HFFc6 (cell line): ENCODE measurements around the gene ZNF521. TPM values are rescaled to one million over a fixed set of nuclear protein-coding genes. Genes with fewer than 3 reads are reported as not detected.

ENCODE experiments used
- DNase-seq: peaks from one replicate; pipeline ENCODE4 v3.0.0-alpha.2; 2018
- H3K27ac Mint-ChIP-seq: 2 replicates; pipeline ENCODE4 v1.8.0; 2020; ENCODE audit warnings: mild to moderate bottlenecking, mixed read lengths
- H3K27me3 Mint-ChIP-seq: 2 replicates; pipeline ENCODE4 v1.8.0; 2021; ENCODE audit warnings: mild to moderate bottlenecking, moderate library complexity, mixed read lengths; ENCODE audit not compliant: insufficient read depth
- H3K36me3 Mint-ChIP-seq: 2 replicates; pipeline ENCODE4 v1.8.0; 2021; ENCODE audit warnings: low read depth, mixed read lengths
- H3K4me1 Mint-ChIP-seq: 2 replicates; pipeline ENCODE4 v1.8.0; 2020; ENCODE audit warnings: low read depth, mixed read lengths
- H3K4me3 Mint-ChIP-seq: 2 replicates; pipeline ENCODE4 v1.8.0; 2020; ENCODE audit warnings: mild to moderate bottlenecking, moderate library complexity, mixed read lengths
- H3K9me3 Mint-ChIP-seq: 2 replicates; pipeline ENCODE4 v1.8.0; 2020; ENCODE audit warnings: mild to moderate bottlenecking, mixed read lengths
- total RNA-seq, 6 experiments: library from RNA; stranded (reverse); fragmentation: NEBNext Ultra II Directional; extraction: Animal tissue kit (Norgen Biotek cat#: 25700); gene quantifications; 2 replicates in 1 of 6; 3 replicates in 5 of 6; pipeline ENCODE4 v1.2.3, GENCODE V29; 2021
- TF ChIP-seq, protein P1 (sequence below): fragments of 200-600 bp; sonication (generic); IDR thresholded peaks from 2 replicates; pipeline ENCODE4 v1.5.0; 2021; ENCODE audit warnings: antibody characterized with exemption, mild to moderate bottlenecking

The ZNF521 gene
- total RNA-seq, 6 experiments from 2014 or later = 0.27 to 5.3 (median 0.84) TPM

DNA sequence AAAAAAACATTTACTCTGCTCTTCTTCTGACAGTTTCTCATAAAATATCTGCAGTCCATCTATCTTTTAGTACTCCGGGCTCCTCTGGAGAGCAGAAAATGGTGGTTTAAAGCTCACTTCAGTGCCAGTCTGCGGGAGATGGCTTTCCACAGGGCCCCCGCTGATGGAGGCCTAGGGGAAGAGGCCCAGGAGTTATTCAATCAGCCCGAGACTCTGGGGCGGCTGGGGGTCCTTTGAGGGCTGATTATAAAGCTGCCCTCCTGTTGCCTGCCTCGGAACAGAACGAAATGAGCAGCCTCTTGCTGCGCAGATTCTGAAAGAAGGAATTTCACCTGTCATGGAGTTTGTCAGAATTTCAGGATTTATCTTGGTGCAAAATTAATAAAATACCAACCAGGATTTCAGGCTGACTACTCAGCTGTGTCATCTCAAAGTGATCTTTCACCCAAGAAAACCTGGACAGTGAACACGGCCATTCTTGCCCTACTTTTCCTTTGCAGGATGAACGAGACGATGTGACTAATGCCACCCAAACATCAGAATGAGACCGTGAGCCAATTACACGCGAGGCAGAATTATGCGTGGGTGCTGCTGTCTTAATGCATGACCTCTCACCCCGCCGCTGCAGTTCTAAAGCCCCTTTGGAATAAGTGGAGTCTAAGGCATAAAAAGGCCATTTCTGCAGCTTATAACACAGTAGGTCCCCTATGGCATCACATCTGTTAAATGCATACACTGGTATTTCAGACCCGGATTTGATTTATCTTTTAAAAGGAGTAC is 273.8 kb downstream of the ZNF521 start:
- Mint-ChIP-seq H3K36me3 (0 out of 2 replicates have a peak, but pooled peaks cover 5% of the 10 kb centered on the region), H3K27me3 (no peaks in the 10 kb centered on the region), H3K9me3 (peaks cover 4% of the 10 kb centered on the region; the same call in 1 of the 2 replicates), H3K27ac (no peak overlapping the region), H3K4me3 (no peak overlapping the region), H3K4me1 (no peaks in the 10 kb centered on the region; the same call in 1 of the 2 replicates)
- DNase-seq = no peak
- TF ChIP-seq, protein P1, sequence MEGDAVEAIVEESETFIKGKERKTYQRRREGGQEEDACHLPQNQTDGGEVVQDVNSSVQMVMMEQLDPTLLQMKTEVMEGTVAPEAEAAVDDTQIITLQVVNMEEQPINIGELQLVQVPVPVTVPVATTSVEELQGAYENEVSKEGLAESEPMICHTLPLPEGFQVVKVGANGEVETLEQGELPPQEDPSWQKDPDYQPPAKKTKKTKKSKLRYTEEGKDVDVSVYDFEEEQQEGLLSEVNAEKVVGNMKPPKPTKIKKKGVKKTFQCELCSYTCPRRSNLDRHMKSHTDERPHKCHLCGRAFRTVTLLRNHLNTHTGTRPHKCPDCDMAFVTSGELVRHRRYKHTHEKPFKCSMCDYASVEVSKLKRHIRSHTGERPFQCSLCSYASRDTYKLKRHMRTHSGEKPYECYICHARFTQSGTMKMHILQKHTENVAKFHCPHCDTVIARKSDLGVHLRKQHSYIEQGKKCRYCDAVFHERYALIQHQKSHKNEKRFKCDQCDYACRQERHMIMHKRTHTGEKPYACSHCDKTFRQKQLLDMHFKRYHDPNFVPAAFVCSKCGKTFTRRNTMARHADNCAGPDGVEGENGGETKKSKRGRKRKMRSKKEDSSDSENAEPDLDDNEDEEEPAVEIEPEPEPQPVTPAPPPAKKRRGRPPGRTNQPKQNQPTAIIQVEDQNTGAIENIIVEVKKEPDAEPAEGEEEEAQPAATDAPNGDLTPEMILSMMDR = no peak

DNA sequence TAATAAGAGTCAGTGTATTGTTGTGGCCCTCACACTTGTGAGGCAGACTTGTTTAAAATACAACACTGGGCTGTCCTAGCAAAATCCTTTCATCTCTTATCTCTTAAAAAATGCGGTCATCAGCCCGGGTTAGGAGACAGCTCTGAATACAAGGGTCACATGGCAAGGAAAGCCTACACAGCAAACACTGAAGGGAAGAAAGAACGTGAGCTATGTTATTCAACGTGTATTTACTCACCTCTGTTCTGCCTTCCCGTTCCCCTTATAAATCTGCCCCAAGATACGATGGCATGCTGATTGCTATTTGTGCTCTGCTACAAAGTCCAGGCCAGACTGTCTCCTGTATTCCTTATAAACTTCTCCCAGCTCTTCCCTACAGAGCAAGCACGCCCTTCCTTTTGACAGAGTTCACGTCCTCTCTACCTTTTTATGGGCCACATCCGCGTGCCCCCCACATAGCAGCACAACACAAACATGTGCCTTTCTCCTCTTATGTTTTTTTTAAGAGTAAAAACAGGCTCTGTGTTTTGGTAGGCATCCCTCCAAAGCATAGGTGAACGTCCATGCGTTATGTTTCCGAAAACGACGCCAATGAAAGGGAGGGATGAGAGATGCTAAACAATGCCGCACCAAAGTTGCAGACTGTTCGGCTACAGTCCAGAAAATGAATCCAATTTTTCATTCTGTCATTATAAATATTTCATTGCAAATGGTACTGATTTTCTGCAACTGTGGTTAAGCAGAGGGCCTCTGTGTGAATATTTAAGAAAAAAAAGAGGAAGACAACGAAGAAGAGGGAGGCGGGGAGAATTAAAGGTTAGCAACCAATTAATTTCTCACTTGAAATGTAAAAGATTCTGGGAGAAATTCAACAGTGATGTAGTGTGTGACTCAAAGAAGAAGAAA is 274.7 kb downstream of the ZNF521 start:
- Mint-ChIP-seq H3K4me3 (no peak overlapping the region), H3K4me1 (no peaks in the 10 kb centered on the region; the same call in 1 of the 2 replicates), H3K27ac (no peak overlapping the region), H3K36me3 (0 out of 2 replicates have a peak, but pooled peaks cover 5% of the 10 kb centered on the region), H3K9me3 (peaks cover 6% of the 10 kb centered on the region; the same call in 1 of the 2 replicates), H3K27me3 (peaks cover 3% of the 10 kb centered on the region; the same call in 1 of the 2 replicates)
- TF ChIP-seq, protein P1 = no peak
- DNase-seq = no peak

DNA sequence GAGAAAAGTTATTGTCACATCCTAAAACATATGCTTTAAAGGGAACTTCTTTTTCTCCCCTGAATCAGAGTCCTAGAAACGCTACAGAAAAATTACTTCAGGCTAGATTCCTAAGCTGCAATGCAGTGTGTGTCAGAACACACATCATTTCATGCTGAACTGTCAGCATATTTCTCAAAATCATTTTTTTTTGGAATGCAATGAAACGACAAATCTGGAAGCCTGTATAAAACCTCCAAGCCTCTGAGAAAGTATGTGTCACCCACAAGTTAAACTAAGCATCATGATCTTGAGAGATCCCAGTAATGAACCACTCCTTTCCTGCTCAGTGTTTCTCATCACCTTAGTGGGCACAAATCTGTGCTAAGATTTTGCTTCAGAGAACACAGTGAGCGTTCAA is 276.2 kb downstream of the ZNF521 start:
- H3K4me3 Mint-ChIP-seq = no peak overlapping the region
- H3K4me1 Mint-ChIP-seq = no peaks in the 10 kb centered on the region; the same call in 1 of the 2 replicates
- H3K36me3 Mint-ChIP-seq = peaks cover 10% of the 10 kb centered on the region; the same call in 1 of the 2 replicates

DNA sequence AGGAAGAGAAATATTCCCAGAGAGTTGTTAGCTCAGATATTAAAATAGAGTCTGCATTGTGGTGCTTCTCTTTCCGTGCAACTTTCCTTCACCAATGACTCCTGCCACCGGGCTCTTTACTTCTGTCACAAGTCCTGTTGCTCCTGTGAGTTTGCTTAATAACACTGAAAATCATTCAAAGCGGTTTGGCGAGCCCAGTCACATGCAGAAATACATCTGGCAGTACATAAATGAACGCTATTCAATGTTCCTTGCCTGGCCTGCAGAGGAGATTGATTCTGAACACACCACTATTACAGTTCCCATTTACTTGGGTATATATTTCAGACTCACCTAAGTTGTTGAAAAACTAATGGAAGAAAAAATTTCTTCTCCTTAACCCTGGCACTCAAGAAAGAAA is 276.6 kb downstream of the ZNF521 start:
- TF ChIP-seq, protein P1 = no peak
- Mint-ChIP-seq H3K4me1 (no peaks in the 10 kb centered on the region; the same call in 1 of the 2 replicates), H3K9me3 (peaks cover 3% of the 10 kb centered on the region; the same call in 1 of the 2 replicates), H3K4me3 (no peak overlapping the region), H3K27ac (no peak overlapping the region), H3K27me3 (peaks cover 3% of the 10 kb centered on the region; the same call in 1 of the 2 replicates), H3K36me3 (peaks cover 7% of the 10 kb centered on the region; the same call in 1 of the 2 replicates)
- DNase-seq = no peak

More for the DNA sequence above, 276.2 kb downstream of the ZNF521 start:
- TF ChIP-seq, protein P1 = no peak
- Mint-ChIP-seq H3K9me3 (peaks cover 3% of the 10 kb centered on the region; the same call in 1 of the 2 replicates), H3K27me3 (peaks cover 3% of the 10 kb centered on the region; the same call in 1 of the 2 replicates), H3K27ac (no peak overlapping the region)
- DNase-seq = no peak

DNA sequence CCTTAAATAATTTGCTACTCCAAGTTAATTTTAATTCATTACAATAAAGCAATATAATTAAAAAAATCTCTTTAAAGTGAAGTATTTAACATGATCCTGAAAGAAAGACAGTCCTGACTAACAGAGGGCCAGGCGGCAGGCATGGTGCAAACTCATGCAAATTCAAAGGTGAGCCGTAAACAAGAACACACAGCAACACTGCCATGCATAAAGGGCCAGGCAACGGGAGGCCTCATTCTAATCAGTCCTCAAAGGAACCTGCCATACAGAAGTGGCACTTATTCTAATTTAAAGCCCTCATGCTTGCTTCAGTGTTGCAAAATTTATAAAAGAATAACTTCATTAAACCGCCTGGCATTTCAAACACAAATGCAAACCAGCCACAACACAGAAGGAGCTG is 277.0 kb downstream of the ZNF521 start:
- TF ChIP-seq, protein P1 = no peak

More for the DNA sequence above, 277.0 kb downstream of the ZNF521 start:
- H3K4me1 Mint-ChIP-seq = no peaks in the 10 kb centered on the region; the same call in 1 of the 2 replicates
- H3K27me3 Mint-ChIP-seq = peaks cover 3% of the 10 kb centered on the region; the same call in 1 of the 2 replicates
- no peak overlapping the region for H3K4me3 Mint-ChIP-seq
- H3K9me3 Mint-ChIP-seq = peaks cover 3% of the 10 kb centered on the region; the same call in 1 of the 2 replicates
- H3K27ac Mint-ChIP-seq = no peak overlapping the region
- peaks cover 5% of the 10 kb centered on the region; the same call in 1 of the 2 replicates for H3K36me3 Mint-ChIP-seq
- DNase-seq = no peak
